ENCODE results near the gene KCTD3. TPM values are rescaled to one million over a fixed set of nuclear protein-coding genes. Genes with fewer than 3 reads are reported as not detected.

The KCTD3 gene
- total RNA-seq, 1 experiment from 2014 or later, result 90.3 TPM

DNA sequence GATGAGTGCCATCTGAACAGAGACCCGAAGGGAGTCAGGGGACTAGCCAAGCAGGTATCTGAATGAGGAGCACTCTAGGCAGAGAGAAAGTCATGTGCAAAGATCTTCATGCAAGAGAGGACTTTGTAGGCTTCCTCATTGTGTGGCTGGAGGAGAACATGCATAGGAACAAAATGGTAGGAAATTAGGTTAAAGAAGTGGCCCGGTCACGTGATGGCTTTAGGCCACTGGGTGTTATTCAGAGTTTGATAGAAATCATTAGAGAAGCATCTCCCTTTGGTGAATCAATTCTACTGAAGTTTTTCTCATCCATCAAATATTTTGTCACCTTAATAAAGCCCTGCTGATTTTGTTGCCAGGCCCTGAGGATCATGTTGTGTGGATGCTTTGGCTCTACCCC, 45.8 kb upstream of the KCTD3 start:
- Mint-ChIP-seq H3K36me3 (ENCODE audit: insufficient read depth, unreplicated experiment) (no peaks in the 10 kb centered on the region), H3K27me3 (ENCODE audit: insufficient read depth, unreplicated experiment) (no peaks in the 10 kb centered on the region), H3K4me1 (ENCODE audit: insufficient read depth, unreplicated experiment) (peaks cover 15% of the 10 kb centered on the region), H3K9me3 (ENCODE audit: unreplicated experiment) (no peaks in the 10 kb centered on the region), H3K4me3 (ENCODE audit: unreplicated experiment) (no peak overlapping the region), H3K27ac (ENCODE audit: low read depth, unreplicated experiment) (no peak overlapping the region)
- BruUV-seq (replicated peaks), result no TSS peak
- intact Hi-C loops (cut with micrococcal nuclease), result no loop called here
- TF ChIP-seq, protein P1, sequence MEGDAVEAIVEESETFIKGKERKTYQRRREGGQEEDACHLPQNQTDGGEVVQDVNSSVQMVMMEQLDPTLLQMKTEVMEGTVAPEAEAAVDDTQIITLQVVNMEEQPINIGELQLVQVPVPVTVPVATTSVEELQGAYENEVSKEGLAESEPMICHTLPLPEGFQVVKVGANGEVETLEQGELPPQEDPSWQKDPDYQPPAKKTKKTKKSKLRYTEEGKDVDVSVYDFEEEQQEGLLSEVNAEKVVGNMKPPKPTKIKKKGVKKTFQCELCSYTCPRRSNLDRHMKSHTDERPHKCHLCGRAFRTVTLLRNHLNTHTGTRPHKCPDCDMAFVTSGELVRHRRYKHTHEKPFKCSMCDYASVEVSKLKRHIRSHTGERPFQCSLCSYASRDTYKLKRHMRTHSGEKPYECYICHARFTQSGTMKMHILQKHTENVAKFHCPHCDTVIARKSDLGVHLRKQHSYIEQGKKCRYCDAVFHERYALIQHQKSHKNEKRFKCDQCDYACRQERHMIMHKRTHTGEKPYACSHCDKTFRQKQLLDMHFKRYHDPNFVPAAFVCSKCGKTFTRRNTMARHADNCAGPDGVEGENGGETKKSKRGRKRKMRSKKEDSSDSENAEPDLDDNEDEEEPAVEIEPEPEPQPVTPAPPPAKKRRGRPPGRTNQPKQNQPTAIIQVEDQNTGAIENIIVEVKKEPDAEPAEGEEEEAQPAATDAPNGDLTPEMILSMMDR (IDR thresholded peaks at IDR 0.05; ENCODE audit: unreplicated experiment), result no peak
- ChIA-PET POLR2A (no interaction called here), CTCF (interaction anchor here (0.7 to 2.2 kb wide), 9 partner anchors 8 to 894 kb away, joined by 3 to 18 read pairs (median 4); no protein-coding TSS in a partner anchor)
- DNase-seq (ENCODE audit: unreplicated experiment), result no peak

DNA sequence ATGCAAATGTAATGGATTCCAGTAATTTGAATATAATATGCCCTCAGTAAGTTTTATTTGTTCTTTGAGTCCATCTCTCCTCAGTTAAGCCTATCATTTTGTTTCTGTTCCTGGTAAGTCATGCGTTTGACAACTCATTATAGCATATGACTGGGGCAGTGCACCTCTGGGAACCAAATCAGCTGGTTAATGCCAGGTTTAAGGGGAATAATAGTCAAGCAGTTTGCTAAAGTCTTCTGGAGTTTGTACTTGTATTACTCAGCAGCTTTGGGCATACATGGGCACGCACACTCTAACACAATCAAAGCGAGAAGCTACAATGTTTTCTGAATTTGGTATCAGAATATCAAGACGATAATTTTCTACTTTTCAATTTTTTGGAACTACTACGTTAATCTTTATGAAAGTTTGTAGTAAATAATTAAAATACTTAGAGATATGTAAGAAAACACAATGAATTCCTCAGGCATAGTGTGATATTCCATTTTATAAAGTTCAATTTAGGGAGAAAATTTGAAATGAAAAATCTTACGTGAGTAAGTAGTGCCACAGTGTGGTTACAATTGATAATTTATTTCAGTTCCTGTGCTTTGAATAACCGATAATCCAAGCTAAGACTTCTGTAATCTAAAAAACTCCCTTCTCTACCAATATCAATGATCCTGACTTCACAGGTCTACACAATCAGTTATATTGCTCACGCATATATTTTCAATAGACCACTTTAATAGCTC, 43.8 kb upstream of the KCTD3 start:
- POLR2A ChIA-PET, result interaction anchor here (0.7 to 1.9 kb wide), 5 partner anchors 17 to 896 kb away, joined by 3 to 5 read pairs (median 4); partner anchors contain the start of gene KCTD3
- no peaks in the 10 kb centered on the region for H3K9me3 Mint-ChIP-seq (ENCODE audit: unreplicated experiment)
- H3K4me3 Mint-ChIP-seq (ENCODE audit: unreplicated experiment), result no peak overlapping the region
- CTCF ChIA-PET, result interaction anchor here (0.6 to 12.2 kb wide), 51 partner anchors 9 to 1313 kb away, joined by 3 to 335 read pairs (median 4); no protein-coding TSS in a partner anchor
- no peak overlapping the region for H3K27ac Mint-ChIP-seq (ENCODE audit: low read depth, unreplicated experiment)
- no peaks in the 10 kb centered on the region for H3K36me3 Mint-ChIP-seq (ENCODE audit: insufficient read depth, unreplicated experiment)
- H3K27me3 Mint-ChIP-seq (ENCODE audit: insufficient read depth, unreplicated experiment), result no peaks in the 10 kb centered on the region
- no peak for DNase-seq (ENCODE audit: unreplicated experiment)
- peaks cover 7% of the 10 kb centered on the region for H3K4me1 Mint-ChIP-seq (ENCODE audit: insufficient read depth, unreplicated experiment)
- TF ChIP-seq, protein P1 (IDR thresholded peaks at IDR 0.05; ENCODE audit: unreplicated experiment), result peak; percentile 56
- intact Hi-C loops (cut with micrococcal nuclease), result no loop called here
- BruUV-seq (replicated peaks), result no TSS peak

DNA sequence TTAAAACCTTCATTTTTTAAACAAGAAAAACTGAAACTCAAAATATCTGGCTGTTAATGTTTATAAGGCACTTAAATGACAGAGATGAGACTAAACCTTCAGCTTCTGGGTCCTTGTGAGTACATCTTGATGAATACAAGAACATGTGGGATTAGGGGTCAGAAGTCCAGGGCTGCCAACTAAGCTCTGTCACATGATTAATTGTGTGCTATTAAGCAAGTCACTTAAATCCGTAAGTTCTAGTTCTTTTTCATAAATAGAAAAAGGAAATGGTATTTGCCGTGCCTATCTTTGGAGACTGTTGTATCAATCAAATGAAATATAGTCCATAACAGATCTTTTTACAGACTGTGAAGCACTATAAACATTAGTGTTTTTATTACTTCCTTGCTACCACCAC, 43.2 kb upstream of the KCTD3 start:
- no peak overlapping the region for H3K27ac Mint-ChIP-seq (ENCODE audit: low read depth, unreplicated experiment)
- no peak overlapping the region for H3K4me3 Mint-ChIP-seq (ENCODE audit: unreplicated experiment)
- POLR2A ChIA-PET, result interaction anchor here (0.6 to 1.9 kb wide), 7 partner anchors 17 to 896 kb away, joined by 3 to 5 read pairs (median 4); partner anchors contain the start of gene KCTD3
- H3K27me3 Mint-ChIP-seq (ENCODE audit: insufficient read depth, unreplicated experiment), result no peaks in the 10 kb centered on the region
- intact Hi-C loops (cut with micrococcal nuclease), result no loop called here
- TF ChIP-seq, protein P1 (IDR thresholded peaks at IDR 0.05; ENCODE audit: unreplicated experiment), result no peak
- no peak for DNase-seq (ENCODE audit: unreplicated experiment)
- no TSS peak for BruUV-seq (replicated peaks)
- CTCF ChIA-PET, result interaction anchor here (0.6 to 12.2 kb wide), 47 partner anchors 8 to 1766 kb away, joined by 3 to 335 read pairs (median 4); no protein-coding TSS in a partner anchor
- peaks cover 7% of the 10 kb centered on the region for H3K4me1 Mint-ChIP-seq (ENCODE audit: insufficient read depth, unreplicated experiment)
- H3K36me3 Mint-ChIP-seq (ENCODE audit: insufficient read depth, unreplicated experiment), result no peaks in the 10 kb centered on the region
- no peaks in the 10 kb centered on the region for H3K9me3 Mint-ChIP-seq (ENCODE audit: unreplicated experiment)

DNA sequence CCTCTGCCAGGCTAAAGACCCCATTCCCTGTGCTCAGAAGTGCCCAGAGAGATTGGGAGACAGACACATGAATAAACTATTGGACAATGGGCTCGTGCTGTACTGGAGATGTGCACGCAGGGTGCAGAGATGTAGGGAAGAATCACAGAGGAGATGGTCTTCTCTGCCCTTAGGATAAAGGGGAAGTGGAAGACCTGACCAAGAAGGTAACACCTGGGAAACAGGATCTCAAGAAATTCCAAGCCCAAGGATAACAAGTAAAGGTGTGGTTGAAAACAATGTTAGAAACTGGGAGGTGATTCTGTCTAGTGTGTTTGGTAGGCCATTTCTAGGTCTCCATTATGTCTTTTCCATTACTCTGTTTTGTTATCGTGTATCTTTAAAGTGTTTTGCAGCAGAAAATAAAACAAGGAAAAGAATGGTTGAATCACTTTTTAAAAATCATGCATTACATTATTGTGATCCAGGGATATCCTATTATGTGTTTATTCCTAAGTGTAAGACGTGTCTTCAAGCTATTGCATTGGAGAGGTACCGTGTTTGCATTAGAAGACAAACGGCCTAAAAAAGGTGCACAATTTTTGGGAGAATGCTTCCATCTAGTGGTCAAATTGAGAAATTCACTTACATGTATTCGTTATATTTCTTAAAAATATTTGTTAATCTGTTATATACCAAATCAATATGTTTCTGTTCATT, 40.8 kb upstream of the KCTD3 start:
- DNase-seq (ENCODE audit: unreplicated experiment), result peak; percentile 80
- no peak overlapping the region for H3K27ac Mint-ChIP-seq (ENCODE audit: low read depth, unreplicated experiment)

More for the DNA sequence above, 40.8 kb upstream of the KCTD3 start:
- BruUV-seq (replicated peaks), result no TSS peak
- ChIA-PET POLR2A (interaction anchor here (0.5 to 1.2 kb wide), 4 partner anchors 13 to 1238 kb away, joined by 3 to 5 read pairs (median 4); no protein-coding TSS in a partner anchor), CTCF (interaction anchor here (0.6 to 12.2 kb wide), 36 partner anchors 8 to 1312 kb away, joined by 3 to 335 read pairs (median 6); no protein-coding TSS in a partner anchor)
- no peaks in the 10 kb centered on the region for H3K36me3 Mint-ChIP-seq (ENCODE audit: insufficient read depth, unreplicated experiment)
- TF ChIP-seq, protein P1 (IDR thresholded peaks at IDR 0.05; ENCODE audit: unreplicated experiment), result peak; percentile 86
- H3K9me3 Mint-ChIP-seq (ENCODE audit: unreplicated experiment), result no peaks in the 10 kb centered on the region
- peaks cover 12% of the 10 kb centered on the region for H3K4me1 Mint-ChIP-seq (ENCODE audit: insufficient read depth, unreplicated experiment)
- H3K27me3 Mint-ChIP-seq (ENCODE audit: insufficient read depth, unreplicated experiment), result no peaks in the 10 kb centered on the region
- no peak overlapping the region for H3K4me3 Mint-ChIP-seq (ENCODE audit: unreplicated experiment)
- intact Hi-C loops (cut with micrococcal nuclease), result loop anchor here (1.0 to 2.0 kb wide), 6 partner anchors 80 to 1193 kb away; no protein-coding TSS in a partner anchor

Measured in MCF 10A (cell line).